B cell (primary cell): Measurements from ENCODE around the gene MOB3B.

Experiments used
- CTCF ChIP-seq: fragments of 200-600 bp; IDR thresholded peaks from one replicate; pipeline ENCODE4 v1.8.0; 2022; ENCODE audit warnings: antibody characterized with exemption, mild to moderate bottlenecking
- EZH2 ChIP-seq: IDR thresholded peaks from 2 replicates; pipeline ENCODE4 v1.6.1; 2012; ENCODE audit warnings: borderline replicate concordance, low read depth, mild to moderate bottlenecking, moderate library complexity, low read length; ENCODE audit not compliant: insufficient read depth, poor library complexity, severe bottlenecking

DNA sequence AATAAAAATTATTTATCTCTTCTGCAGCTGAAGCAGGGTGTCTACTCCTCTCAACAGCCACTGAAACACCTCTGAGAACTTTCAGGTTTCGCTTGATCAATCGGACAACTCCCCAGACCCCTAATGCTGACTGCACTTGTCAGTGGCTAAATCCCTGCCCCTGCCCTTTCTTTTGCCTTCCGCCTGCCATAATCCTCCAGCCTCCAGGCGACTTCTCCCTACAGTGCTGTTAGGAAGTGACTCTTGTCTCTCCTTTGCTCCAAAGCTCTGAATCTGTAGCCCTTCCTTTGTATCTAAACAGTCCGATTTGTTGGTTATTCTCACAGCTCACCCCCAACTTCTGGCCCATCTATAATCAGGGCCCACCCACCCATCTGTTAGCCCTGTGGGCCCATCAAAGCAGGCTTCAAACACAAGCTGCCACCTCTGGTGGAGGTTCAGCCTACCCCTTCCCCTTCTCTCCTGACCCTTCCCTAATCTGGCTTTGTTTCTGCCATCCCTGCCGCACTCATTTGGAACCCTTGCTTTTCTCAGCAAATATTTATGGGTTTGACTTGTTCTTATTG lies 59.2 kb downstream of the MOB3B start:
- TF ChIP-seq CTCF, result no peak
- no peak for TF ChIP-seq EZH2
